HG03342 (cell line): ENCODE measurements around the gene CSTF2.

Experiments
- ATAC-seq: cut with Tn5 transposase; IDR thresholded peaks from one replicate; pipeline ENCODE4 v1.9.1; 2021; ENCODE audit warnings: mild to moderate bottlenecking, moderate library complexity; ENCODE audit not compliant: unreplicated experiment

The CSTF2 gene

GRCh38 chrX:100870527-100870926 lies 50.3 kb downstream of the CSTF2 start:
- ATAC-seq: no peak

- no peak for ATAC-seq
Observed at GRCh38 chrX:100871594-100872560, 51.7 kb downstream of the CSTF2 start.

- ATAC-seq: no peak
Observed at GRCh38 chrX:100874325-100874724, 54.1 kb downstream of the CSTF2 start, which contains the start of gene NOX1. TSS of gene NOX1 (minus strand) at chrX:100874359. CDS start at chrX:100874139, 220 bp downstream.

- ATAC-seq: no peak
Observed at GRCh38 chrX:100880368-100880767, 60.2 kb downstream of the CSTF2 start.

- no peak for ATAC-seq
Observed at GRCh38 chrX:100883654-100884053, 63.5 kb downstream of the CSTF2 start.
